Upper lobe of left lung (tissue), 4 donors: Measurements from ENCODE around the gene HOXA5.

Source experiments
- CTCF ChIP-seq, 6 experiments: fragments of 450-650 bp in 4 of 6; fragments of 200-600 bp in 2 of 6; sonication (generic) in 2 of 6; IDR thresholded peaks; one replicate each; pipeline ENCODE4 v1.5.1; 2016 to 2019; ENCODE audit warnings: antibody characterized with exemption in 6 of 6
- EP300 ChIP-seq, 4 donors: sonication (generic); formaldehyde crosslinking; IDR thresholded peaks; one replicate each; pipeline ENCODE4 v1.5.1; 2017; ENCODE audit warnings: antibody characterized with exemption in 4 of 4, control low read depth in 2 of 4
- POLR2A ChIP-seq, 4 donors: fragments of 450-650 bp; IDR thresholded peaks; one replicate each; pipeline ENCODE4 v1.5.1; 2016 to 2017; ENCODE audit warnings: antibody characterized with exemption in 4 of 4, mild to moderate bottlenecking in 2 of 4
- POLR2AphosphoS5 ChIP-seq, 2 donors: sonication (generic); formaldehyde crosslinking; IDR thresholded peaks; one replicate each; pipeline ENCODE4 v1.5.1; 2017; ENCODE audit warnings: antibody characterized with exemption in 2 of 2

DNA sequence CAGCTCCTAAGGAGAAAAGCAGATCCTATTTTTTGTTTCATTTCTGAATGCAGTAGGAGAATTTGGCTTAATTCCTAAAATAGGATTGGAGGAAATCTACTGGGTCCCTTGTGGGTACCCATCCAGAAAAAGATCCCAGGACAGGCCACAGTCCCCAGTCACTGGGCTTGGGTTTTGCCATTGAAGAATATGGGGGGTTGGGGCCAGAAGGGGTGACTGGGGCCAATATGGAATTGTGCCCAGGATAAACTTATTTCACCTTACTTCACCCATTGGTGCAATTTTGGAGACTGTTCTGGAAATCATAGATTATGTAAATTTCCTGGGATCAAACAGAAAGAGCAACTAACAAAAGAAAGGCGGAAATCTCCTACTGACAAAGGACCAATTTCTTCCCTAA, 5.0 kb downstream of the HOXA5 start:
- TF ChIP-seq POLR2AphosphoS5 (IDR thresholded peaks at IDR 0.05) (no peak), CTCF (IDR thresholded peaks at IDR 0.05) (no peak), POLR2A (IDR thresholded peaks at IDR 0.05) (no peak), EP300 (IDR thresholded peaks at IDR 0.05) (no peak)
